ENCODE results near the gene USF2. TPM values are rescaled to one million over a fixed set of nuclear protein-coding genes. Genes with fewer than 3 reads are reported as not detected.

Gene USF2
- polyA plus RNA-seq, 1 donor from 2014 or later, result 107 TPM

DNA sequence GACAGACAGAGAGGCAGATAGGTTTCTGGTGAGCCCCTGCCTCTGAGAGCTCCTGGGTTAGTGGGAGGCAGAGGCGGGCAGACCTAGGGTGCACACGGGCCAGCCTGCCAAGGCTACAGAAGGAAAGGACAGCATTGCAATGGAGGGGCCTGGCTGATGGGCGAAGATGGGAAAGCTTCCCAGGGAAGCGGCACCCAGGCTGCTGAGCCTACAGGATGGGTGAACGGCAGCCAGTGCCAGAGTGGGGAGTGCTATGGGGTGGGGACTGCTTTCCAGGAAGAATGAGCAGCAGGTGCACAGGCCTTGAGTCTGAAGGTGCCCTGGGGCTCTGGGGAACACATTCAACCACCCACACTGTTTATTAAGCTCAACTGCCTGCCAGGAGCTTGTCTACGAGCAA lies 22.5 kb downstream of the USF2 start:
- H3K79me2 ChIP-seq (replicated peaks; ENCODE audit: insufficient read depth, low read length), result no peaks in the 10 kb centered on the region
- H3K4me2 ChIP-seq (ENCODE audit: low read length), result no peak overlapping the region
- H3K27me3 ChIP-seq (ENCODE audit: insufficient read depth, low read depth, low read length), result no peaks in the 10 kb centered on the region
- TF ChIP-seq, protein P1, sequence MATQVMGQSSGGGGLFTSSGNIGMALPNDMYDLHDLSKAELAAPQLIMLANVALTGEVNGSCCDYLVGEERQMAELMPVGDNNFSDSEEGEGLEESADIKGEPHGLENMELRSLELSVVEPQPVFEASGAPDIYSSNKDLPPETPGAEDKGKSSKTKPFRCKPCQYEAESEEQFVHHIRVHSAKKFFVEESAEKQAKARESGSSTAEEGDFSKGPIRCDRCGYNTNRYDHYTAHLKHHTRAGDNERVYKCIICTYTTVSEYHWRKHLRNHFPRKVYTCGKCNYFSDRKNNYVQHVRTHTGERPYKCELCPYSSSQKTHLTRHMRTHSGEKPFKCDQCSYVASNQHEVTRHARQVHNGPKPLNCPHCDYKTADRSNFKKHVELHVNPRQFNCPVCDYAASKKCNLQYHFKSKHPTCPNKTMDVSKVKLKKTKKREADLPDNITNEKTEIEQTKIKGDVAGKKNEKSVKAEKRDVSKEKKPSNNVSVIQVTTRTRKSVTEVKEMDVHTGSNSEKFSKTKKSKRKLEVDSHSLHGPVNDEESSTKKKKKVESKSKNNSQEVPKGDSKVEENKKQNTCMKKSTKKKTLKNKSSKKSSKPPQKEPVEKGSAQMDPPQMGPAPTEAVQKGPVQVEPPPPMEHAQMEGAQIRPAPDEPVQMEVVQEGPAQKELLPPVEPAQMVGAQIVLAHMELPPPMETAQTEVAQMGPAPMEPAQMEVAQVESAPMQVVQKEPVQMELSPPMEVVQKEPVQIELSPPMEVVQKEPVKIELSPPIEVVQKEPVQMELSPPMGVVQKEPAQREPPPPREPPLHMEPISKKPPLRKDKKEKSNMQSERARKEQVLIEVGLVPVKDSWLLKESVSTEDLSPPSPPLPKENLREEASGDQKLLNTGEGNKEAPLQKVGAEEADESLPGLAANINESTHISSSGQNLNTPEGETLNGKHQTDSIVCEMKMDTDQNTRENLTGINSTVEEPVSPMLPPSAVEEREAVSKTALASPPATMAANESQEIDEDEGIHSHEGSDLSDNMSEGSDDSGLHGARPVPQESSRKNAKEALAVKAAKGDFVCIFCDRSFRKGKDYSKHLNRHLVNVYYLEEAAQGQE (IDR thresholded peaks at IDR 0.05; ENCODE audit: borderline replicate concordance), result no peak
- TF ChIP-seq SMC3 (conservative IDR thresholded peaks at IDR 0.05; ENCODE audit: poor library complexity) (no peak), MXI1 (conservative IDR thresholded peaks at IDR 0.05; ENCODE audit: poor library complexity, severe bottlenecking) (no peak), TAF1 (IDR thresholded peaks at IDR 0.05; ENCODE audit: low read depth) (no peak), EZH2 (IDR thresholded peaks at IDR 0.05; ENCODE audit: borderline replicate concordance, insufficient read depth, low read length, poor library complexity, severe bottlenecking) (no peak), EP300 (conservative IDR thresholded peaks at IDR 0.05; ENCODE audit: poor library complexity, severe bottlenecking) (no peak), RAD21 (conservative IDR thresholded peaks at IDR 0.05) (no peak), POLR2AphosphoS5 (IDR thresholded peaks at IDR 0.05) (no peak)
- TF ChIP-seq, protein P2, sequence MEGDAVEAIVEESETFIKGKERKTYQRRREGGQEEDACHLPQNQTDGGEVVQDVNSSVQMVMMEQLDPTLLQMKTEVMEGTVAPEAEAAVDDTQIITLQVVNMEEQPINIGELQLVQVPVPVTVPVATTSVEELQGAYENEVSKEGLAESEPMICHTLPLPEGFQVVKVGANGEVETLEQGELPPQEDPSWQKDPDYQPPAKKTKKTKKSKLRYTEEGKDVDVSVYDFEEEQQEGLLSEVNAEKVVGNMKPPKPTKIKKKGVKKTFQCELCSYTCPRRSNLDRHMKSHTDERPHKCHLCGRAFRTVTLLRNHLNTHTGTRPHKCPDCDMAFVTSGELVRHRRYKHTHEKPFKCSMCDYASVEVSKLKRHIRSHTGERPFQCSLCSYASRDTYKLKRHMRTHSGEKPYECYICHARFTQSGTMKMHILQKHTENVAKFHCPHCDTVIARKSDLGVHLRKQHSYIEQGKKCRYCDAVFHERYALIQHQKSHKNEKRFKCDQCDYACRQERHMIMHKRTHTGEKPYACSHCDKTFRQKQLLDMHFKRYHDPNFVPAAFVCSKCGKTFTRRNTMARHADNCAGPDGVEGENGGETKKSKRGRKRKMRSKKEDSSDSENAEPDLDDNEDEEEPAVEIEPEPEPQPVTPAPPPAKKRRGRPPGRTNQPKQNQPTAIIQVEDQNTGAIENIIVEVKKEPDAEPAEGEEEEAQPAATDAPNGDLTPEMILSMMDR (IDR thresholded peaks at IDR 0.05; ENCODE audit: poor library complexity, severe bottlenecking), result no peak
- no peaks in the 10 kb centered on the region for H3K9me2 ChIP-seq (ENCODE audit: insufficient read depth, low read length)
- no peaks in the 10 kb centered on the region for H3K36me3 ChIP-seq (ENCODE audit: insufficient read depth, low read length)
- H2AFZ ChIP-seq (ENCODE audit: low read depth, low read length), result no peak overlapping the region
- no peaks in the 10 kb centered on the region for H3F3A ChIP-seq (ENCODE audit: insufficient read depth, low read length, poor library complexity, severe bottlenecking)
- H3K4me3 ChIP-seq (ENCODE audit: low read length), result no peak overlapping the region
- H3K9me3 ChIP-seq (ENCODE audit: low read length), result no peaks in the 10 kb centered on the region
- no peak overlapping the region for H3K27ac ChIP-seq (ENCODE audit: low read length)
- no peaks in the 10 kb centered on the region for H4K20me1 ChIP-seq (ENCODE audit: insufficient read depth)
- H3K9ac ChIP-seq (ENCODE audit: low read length), result no peak overlapping the region

DNA sequence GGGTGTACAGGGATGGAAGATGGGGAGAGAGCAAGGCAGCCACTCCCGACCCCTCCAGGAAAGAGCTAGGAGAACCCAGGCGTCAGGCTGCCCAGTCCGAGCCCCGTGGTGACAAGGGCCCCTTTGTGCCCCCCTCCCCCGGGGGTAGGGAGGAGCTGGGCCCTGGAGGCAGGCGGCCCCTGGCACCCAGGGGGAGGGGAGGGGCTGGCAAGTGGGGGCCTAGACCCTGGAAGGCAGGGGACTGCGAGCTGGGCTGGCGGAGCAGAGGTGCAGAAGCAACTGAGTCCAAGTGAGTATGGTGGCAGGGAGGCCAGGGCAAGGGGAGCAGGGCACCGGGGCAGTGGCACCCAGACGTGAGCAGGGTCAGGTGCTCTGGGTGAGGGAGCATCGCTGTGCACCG lies 23.2 kb downstream of the USF2 start, which contains the start of gene MAG:
TSS of gene MAG (plus strand) at position 246 of the 400 bp plus-strand sequence. CDS start 3,248 bp downstream, outside the sequence.
- no peaks in the 10 kb centered on the region for H3K36me3 ChIP-seq (ENCODE audit: insufficient read depth, low read length)
- TF ChIP-seq POLR2AphosphoS5 (IDR thresholded peaks at IDR 0.05), result no peak
- no peak for TF ChIP-seq SMC3 (conservative IDR thresholded peaks at IDR 0.05; ENCODE audit: poor library complexity)
- no peak within 1 kb of the TSS for H3K4me2 ChIP-seq (ENCODE audit: low read length)
- no peak within 1 kb of the TSS for H3K9ac ChIP-seq (ENCODE audit: low read length)
- no peaks in the 10 kb centered on the region for H4K20me1 ChIP-seq (ENCODE audit: insufficient read depth)
- H3K27ac ChIP-seq (ENCODE audit: low read length), result no peak within 1 kb of the TSS
- H3K27me3 ChIP-seq (ENCODE audit: insufficient read depth, low read depth, low read length), result no peaks in the 10 kb centered on the region
- H3K79me2 ChIP-seq (replicated peaks; ENCODE audit: insufficient read depth, low read length), result no peaks in the 10 kb centered on the region
- no peaks in the 10 kb centered on the region for H3F3A ChIP-seq (ENCODE audit: insufficient read depth, low read length, poor library complexity, severe bottlenecking)
- no peaks in the 10 kb centered on the region for H3K9me3 ChIP-seq (ENCODE audit: low read length)
- no peaks in the 10 kb centered on the region for H3K9me2 ChIP-seq (ENCODE audit: insufficient read depth, low read length)
- no peak within 1 kb of the TSS for H2AFZ ChIP-seq (ENCODE audit: low read depth, low read length)
- no peak within 1 kb of the TSS for H3K4me3 ChIP-seq (ENCODE audit: low read length)

Measured in neural cell (in vitro differentiated cells).